ENCODE measurements around the gene SMPD3.
A peak's percentile ranks its signal among the peaks of the same experiment; 100 is the strongest.

Gene SMPD3

GRCh38 chr16:68432701-68433100 lies 15.6 kb downstream of the SMPD3 start:
- no peak for DNase-seq

- no peak for DNase-seq
Measured at GRCh38 chr16:68429076-68429854, 19.0 kb downstream of the SMPD3 start.

GRCh38 chr16:68427649-68428303 lies 20.5 kb downstream of the SMPD3 start:
- DNase-seq, result no peak

- DNase-seq, result no peak
Measured at GRCh38 chr16:68426347-68426652, 22.0 kb downstream of the SMPD3 start.

GRCh38 chr16:68425498-68426346 lies 22.6 kb downstream of the SMPD3 start:
- DNase-seq, result no peak

- DNase-seq, result no peak
Measured at GRCh38 chr16:68423771-68424170, 24.5 kb downstream of the SMPD3 start.

- no peak for DNase-seq
Measured at GRCh38 chr16:68422396-68422960, 25.8 kb downstream of the SMPD3 start.

- DNase-seq, result no peak
Measured at GRCh38 chr16:68421076-68421475, 27.2 kb downstream of the SMPD3 start.

- DNase-seq, result no peak
Measured at GRCh38 chr16:68420366-68420942, 27.9 kb downstream of the SMPD3 start.

GRCh38 chr16:68417711-68418301 lies 30.5 kb downstream of the SMPD3 start:
- peak; percentile 56 for DNase-seq

GRCh38 chr16:68416057-68417046 lies 32.0 kb downstream of the SMPD3 start:
- peak; percentile 71 for DNase-seq

GRCh38 chr16:68414581-68414980 lies 33.7 kb downstream of the SMPD3 start:
- DNase-seq, result no peak

GRCh38 chr16:68412061-68412460 lies 36.2 kb downstream of the SMPD3 start:
- DNase-seq, result no peak

GRCh38 chr16:68411086-68411485 lies 37.2 kb downstream of the SMPD3 start:
- DNase-seq, result no peak

GRCh38 chr16:68408967-68409366 lies 39.3 kb downstream of the SMPD3 start:
- DNase-seq, result no peak

GRCh38 chr16:68408428-68408827 lies 39.9 kb downstream of the SMPD3 start:
- no peak for DNase-seq

GRCh38 chr16:68406458-68407152 lies 41.7 kb downstream of the SMPD3 start:
- DNase-seq, result peak; percentile 45

- no peak for DNase-seq
Measured at GRCh38 chr16:68404736-68405345, 43.5 kb downstream of the SMPD3 start.

GRCh38 chr16:68403704-68404103 lies 44.6 kb downstream of the SMPD3 start:
- no peak for DNase-seq

- no peak for DNase-seq
Measured at GRCh38 chr16:68403177-68403576, 45.1 kb downstream of the SMPD3 start.

GRCh38 chr16:68402748-68403040 lies 45.6 kb downstream of the SMPD3 start:
- DNase-seq, result no peak
